DND-41 (cell line): ENCODE measurements around the gene SLC7A1.

ENCODE experiments used
- ATAC-seq: fragments of 200-7000 bp; cut with Tn5 transposase; 3 replicates; pipeline ENCODE4 v1.9.1; 2021; ENCODE audit warnings: low read depth; ENCODE audit not compliant: insufficient read depth
- DNase-seq: peaks from one replicate; pipeline ENCODE4 v3.0.0-alpha.2; 2020
- H2AFZ ChIP-seq: 2 replicates; pipeline ENCODE4 v1.6.0; 2012; ENCODE audit warnings: low read depth, low read length
- H3K27ac ChIP-seq: 2 replicates; pipeline ENCODE4 v1.5.1; 2012; ENCODE audit warnings: low read length, inconsistent platforms
- H3K27me3 ChIP-seq: fragments of 200-600 bp; sonication (generic); 2 replicates; pipeline ENCODE4 v1.6.0; 2012; ENCODE audit warnings: low read length, mild to moderate bottlenecking, inconsistent platforms; ENCODE audit not compliant: insufficient read depth, poor library complexity
- H3K36me3 ChIP-seq: 2 replicates; pipeline ENCODE4 v1.5.1; 2012; ENCODE audit warnings: low read length, inconsistent platforms; ENCODE audit not compliant: insufficient read depth
- H3K4me1 ChIP-seq: 2 replicates; pipeline ENCODE4 v1.5.1; 2012; ENCODE audit warnings: mild to moderate bottlenecking, low read length; ENCODE audit not compliant: insufficient read depth
- H3K4me2 ChIP-seq: 2 replicates; pipeline ENCODE4 v1.6.0; 2012; ENCODE audit warnings: mild to moderate bottlenecking, moderate library complexity, low read length, inconsistent platforms; ENCODE audit not compliant: insufficient read depth
- H3K4me3 ChIP-seq, 2 experiments: fragments of 200-600 bp in 1 of 2; shearing (Covaris generic) in 1 of 2; 2 replicates each; pipeline ENCODE4 v1.5.1; 2012 to 2016; ENCODE audit warnings: inconsistent platforms in 2 of 2, low read length in 2 of 2, mild to moderate bottlenecking in 2 of 2, low read depth in 1 of 2, moderate library complexity in 1 of 2
- H3K79me2 ChIP-seq: 2 replicates; pipeline ENCODE4 v1.6.0; 2012; ENCODE audit warnings: low read length, inconsistent platforms; ENCODE audit not compliant: insufficient read depth
- H3K9ac ChIP-seq: 2 replicates; pipeline ENCODE4 v1.6.0; 2012; ENCODE audit warnings: low read depth, mild to moderate bottlenecking, inconsistent platforms, low read length, moderate library complexity
- H3K9me3 ChIP-seq: 2 replicates; pipeline ENCODE4 v1.5.1; 2012; ENCODE audit warnings: low read length, moderate library complexity, mild to moderate bottlenecking, inconsistent platforms; ENCODE audit not compliant: insufficient read depth, severe bottlenecking
- H4K20me1 ChIP-seq: 2 replicates; pipeline ENCODE4 v1.6.0; 2012; ENCODE audit warnings: low read length; ENCODE audit not compliant: insufficient read depth
- CTCF ChIP-seq: IDR thresholded peaks from 2 replicates; pipeline ENCODE4 v1.5.1; 2012; ENCODE audit warnings: borderline replicate concordance, low read length, moderate library complexity, mild to moderate bottlenecking; ENCODE audit not compliant: poor library complexity, severe bottlenecking; ENCODE audit errors: extremely low read depth
- EZH2 ChIP-seq: IDR thresholded peaks from 3 replicates; pipeline ENCODE4 v1.6.1; 2012; ENCODE audit warnings: borderline replicate concordance, low read depth, mild to moderate bottlenecking, moderate library complexity, low read length, inconsistent platforms; ENCODE audit not compliant: severe bottlenecking

The SLC7A1 gene

GRCh38 chr13:29564818-29565217 is 30.7 kb downstream of the SLC7A1 start:
- no peak overlapping the region for H3K4me3 ChIP-seq
- no peak for DNase-seq
- TF ChIP-seq CTCF: no peak
- no peak for TF ChIP-seq EZH2
- no peak overlapping the region for H3K4me2 ChIP-seq
- no peak overlapping the region for H3K27ac ChIP-seq
- no peaks in the 10 kb centered on the region for H3K27me3 ChIP-seq
- no peaks in the 10 kb centered on the region for H3K9me3 ChIP-seq
- peaks cover 100% of the 10 kb centered on the region for H3K79me2 ChIP-seq
- peaks cover 97% of the 10 kb centered on the region for H4K20me1 ChIP-seq
- no peak overlapping the region for H3K9ac ChIP-seq
- H2AFZ ChIP-seq: no peak overlapping the region
- H3K36me3 ChIP-seq: peaks cover 15% of the 10 kb centered on the region; the same call in 1 of the 2 replicates
- no peaks in the 10 kb centered on the region for H3K4me1 ChIP-seq
- ATAC-seq: no peak

GRCh38 chr13:29564373-29564772 is 31.1 kb downstream of the SLC7A1 start:
- ATAC-seq (no peak), DNase-seq (no peak)
- Histone ChIP-seq H3K4me2 (no peak overlapping the region), H3K4me1 (no peaks in the 10 kb centered on the region), H3K9me3 (no peaks in the 10 kb centered on the region), H4K20me1 (peaks cover 93% of the 10 kb centered on the region), H3K9ac (no peak overlapping the region), H3K27me3 (no peaks in the 10 kb centered on the region), H3K4me3 (no peak overlapping the region), H2AFZ (no peak overlapping the region), H3K36me3 (peaks cover 11% of the 10 kb centered on the region; the same call in 1 of the 2 replicates), H3K27ac (no peak overlapping the region), H3K79me2 (peaks cover 98% of the 10 kb centered on the region)
- TF ChIP-seq CTCF (no peak), EZH2 (no peak)

GRCh38 chr13:29563941-29564340 is 31.5 kb downstream of the SLC7A1 start:
- DNase-seq (no peak), ATAC-seq (no peak)
- H2AFZ ChIP-seq: no peak overlapping the region
- H3K79me2 ChIP-seq: peaks cover 95% of the 10 kb centered on the region
- TF ChIP-seq EZH2 (no peak), CTCF (no peak)
- no peak overlapping the region for H3K27ac ChIP-seq
- H3K4me3 ChIP-seq: no peak overlapping the region
- no peaks in the 10 kb centered on the region for H3K27me3 ChIP-seq
- H4K20me1 ChIP-seq: peaks cover 88% of the 10 kb centered on the region
- no peak overlapping the region for H3K4me2 ChIP-seq
- H3K4me1 ChIP-seq: no peaks in the 10 kb centered on the region
- no peak overlapping the region for H3K9ac ChIP-seq
- H3K36me3 ChIP-seq: peaks cover 8% of the 10 kb centered on the region; the same call in 1 of the 2 replicates
- H3K9me3 ChIP-seq: no peaks in the 10 kb centered on the region
